Measurements from ENCODE around the gene IL15. TPM values are rescaled to one million over a fixed set of nuclear protein-coding genes. Genes with fewer than 3 reads are reported as not detected.

The IL15 gene
- total and polyA plus RNA-seq, 2 of the 8 experiments (the other 6 are each of a cell fraction or from before 2014, with no cell fraction given), result 0.30 to 0.61 TPM

GRCh38 chr4:141669501-141669900, 33.1 kb downstream of the IL15 start (continued):
- TF ChIP-seq HDAC2 (IDR thresholded peaks at IDR 0.05; ENCODE audit: borderline replicate concordance in 1 of 2, low read depth in 2 of 2, low read length in 2 of 2) (no peak), CHD2 (IDR thresholded peaks at IDR 0.05; ENCODE audit: low read length) (no peak), TBP (IDR thresholded peaks at IDR 0.05; ENCODE audit: low read depth, low read length) (no peak), SP1 (IDR thresholded peaks at IDR 0.05; ENCODE audit: low read depth, low read length) (no peak)

Measured in H1 (cell line).